SK-N-SH (cell line): ENCODE data around the gene PSENEN. TPM values are rescaled to one million over a fixed set of nuclear protein-coding genes. Genes with fewer than 3 reads are reported as not detected.

Experiments used
- CTCF ChIA-PET: fragments of 300-600, 350-600 bp; formaldehyde crosslinking; extraction: SDS; loops from one replicate; lab custom pipeline; 2021; lab: Yijun Ruan, JAX
- POLR2A ChIA-PET: fragments of 350-600 bp; sonication (Branson Sonifier 250); formaldehyde crosslinking; extraction: SDS; loops from one replicate; lab custom pipeline; 2020; ENCODE audit warnings: antibody characterized with exemption, inconsistent platforms; lab: Yijun Ruan, JAX
- DNase-seq: peaks from one replicate; pipeline ENCODE4 v3.0.0; 2012
- H2AFZ ChIP-seq: fragments of 200-600 bp; sonication (generic); 2 replicates; pipeline ENCODE4 v1.8.1; 2016; ENCODE audit warnings: antibody characterized with exemption, mild to moderate bottlenecking, low read depth
- H3F3A ChIP-seq: fragments of 200-600 bp; sonication (generic); replicated peaks from 2 replicates; pipeline ENCODE3; 2016; ENCODE audit warnings: antibody characterized with exemption, mild to moderate bottlenecking; ENCODE audit not compliant: insufficient read depth
- H3K27ac ChIP-seq, 2 experiments: fragments of 200-500 bp in 1 of 2; fragments of 200-600 bp in 1 of 2; sonication (Bioruptor generic) in 1 of 2; sonication (generic), shearing (Covaris generic) in 1 of 2; 2 replicates each; pipeline versions ENCODE4 v1.5.1 to v1.6.1; 2014 to 2016; ENCODE audit warnings: low read depth in 2 of 2, inconsistent platforms in 1 of 2, low read length in 1 of 2, mild to moderate bottlenecking in 1 of 2, mixed read lengths in 1 of 2
- H3K27me3 ChIP-seq: fragments of 200-600 bp; sonication (generic), shearing (Covaris generic); 2 replicates; pipeline ENCODE4 v1.6.1; 2016; ENCODE audit warnings: mixed run types; ENCODE audit not compliant: insufficient read depth
- H3K36me3 ChIP-seq, 2 experiments: fragments of 200-500 bp in 1 of 2; fragments of 200-600 bp in 1 of 2; sonication (Bioruptor generic) in 1 of 2; sonication (generic) in 1 of 2; replicated peaks in 1 of 2; 2 replicates each; pipeline versions ENCODE3 to v1.5.1; 2014 to 2016; ENCODE audit warnings: low read length in 1 of 2, mild to moderate bottlenecking in 1 of 2; ENCODE audit not compliant: insufficient read depth in 2 of 2, control insufficient read depth in 1 of 2
- H3K4me1 ChIP-seq, 2 experiments: fragments of 200-500 bp in 1 of 2; fragments of 200-600 bp in 1 of 2; sonication (Bioruptor generic) in 1 of 2; sonication (generic), shearing (Covaris generic) in 1 of 2; 2 replicates each; pipeline versions ENCODE4 v1.5.1 to v1.6.1; 2014 to 2016; ENCODE audit warnings: low read depth in 1 of 2, low read length in 1 of 2, mixed run types in 1 of 2; ENCODE audit not compliant: insufficient read depth in 2 of 2, control insufficient read depth in 1 of 2
- H3K4me2 ChIP-seq: fragments of 200-600 bp; sonication (generic), shearing (Covaris generic); 2 replicates; pipeline ENCODE4 v1.6.1; 2017; ENCODE audit warnings: mixed run types
- H3K4me3 ChIP-seq, 2 experiments: fragments of 200-500 bp in 1 of 2; fragments of 200-600 bp in 1 of 2; sonication (Bioruptor generic) in 1 of 2; sonication (generic), shearing (Covaris generic) in 1 of 2; 2 replicates each; pipeline versions ENCODE4 v1.5.1 to v1.8.1; 2014 to 2016; ENCODE audit warnings: low read depth in 2 of 2, inconsistent platforms in 1 of 2, low read length in 1 of 2, mild to moderate bottlenecking in 1 of 2, mixed read lengths in 1 of 2, moderate library complexity in 1 of 2
- H3K79me2 ChIP-seq: fragments of 200-600 bp; sonication (generic); 2 replicates; pipeline ENCODE4 v1.8.1; 2017; ENCODE audit warnings: mild to moderate bottlenecking; ENCODE audit not compliant: insufficient read depth
- H3K9ac ChIP-seq: fragments of 200-600 bp; sonication (generic); 2 replicates; pipeline ENCODE4 v1.6.1; 2017; ENCODE audit warnings: mixed run types
- H3K9me2 ChIP-seq: fragments of 200-600 bp; sonication (generic); 2 replicates; pipeline ENCODE4 v1.6.1; 2017; ENCODE audit warnings: mixed run types
- H3K9me3 ChIP-seq: fragments of 200-600 bp; sonication (generic); 2 replicates; pipeline ENCODE4 v1.6.1; 2017; ENCODE audit warnings: mixed run types, mild to moderate bottlenecking, moderate library complexity
- H4K20me1 ChIP-seq: fragments of 200-600 bp; sonication (generic); 2 replicates; pipeline ENCODE4 v1.6.1; 2017; ENCODE audit warnings: mild to moderate bottlenecking, mixed run types; ENCODE audit not compliant: insufficient read depth
- GABPA ChIP-seq: IDR thresholded peaks from 2 replicates; pipeline ENCODE4 v1.4.0; 2012; ENCODE audit warnings: low read depth, mild to moderate bottlenecking
- POLR2AphosphoS5 ChIP-seq: IDR thresholded peaks from 2 replicates; pipeline ENCODE4 v1.6.1; 2012; ENCODE audit warnings: low read depth, low read length
- RAD21 ChIP-seq: IDR thresholded peaks from 2 replicates; pipeline ENCODE4 v1.6.1; 2012; ENCODE audit warnings: mild to moderate bottlenecking, low read length
- RFX5 ChIP-seq: IDR thresholded peaks from 2 replicates; pipeline ENCODE4 v1.6.1; 2012; ENCODE audit warnings: mild to moderate bottlenecking, improper control_type of control experiment, low read length
- RXRA ChIP-seq: IDR thresholded peaks from 2 replicates; pipeline ENCODE4 v1.4.0; 2012; ENCODE audit warnings: low read depth, mild to moderate bottlenecking, borderline replicate concordance
- SIN3A ChIP-seq: IDR thresholded peaks from 2 replicates; pipeline ENCODE4 v1.6.1; 2012; ENCODE audit warnings: low read depth, mild to moderate bottlenecking, low read length, moderate library complexity, borderline replicate concordance
- TAF1 ChIP-seq: IDR thresholded peaks from 2 replicates; pipeline ENCODE4 v1.6.1; 2012; ENCODE audit warnings: low read depth, mild to moderate bottlenecking, low read length, moderate library complexity, borderline replicate concordance
- TEAD4 ChIP-seq: IDR thresholded peaks from 2 replicates; pipeline ENCODE4 v1.4.0; 2012; ENCODE audit warnings: mild to moderate bottlenecking, borderline replicate concordance; ENCODE audit not compliant: insufficient read depth
- WGBS: methylation state at CpG from one replicate; pipeline ENCODE4 v1.1.6; 2017; ENCODE audit warnings: low lambda C conversion rate; 5-methylcytosine and 5-hydroxymethylcytosine counted together
- polyA plus RNA-seq, 3 experiments: library from polyadenylated mRNA; depleted of rRNA; stranded (reverse); fragments of >200 nt; gene quantifications; 2 replicates each; pipeline ENCODE4 v1.2.3, GENCODE V29; 2012
- TF ChIP-seq, protein P1 (sequence below): IDR thresholded peaks from 2 replicates; pipeline ENCODE4 v1.4.0; 2012; ENCODE audit warnings: low read depth
- TF ChIP-seq, protein P2 (sequence below): fragments of 200-600 bp; sonication (generic); IDR thresholded peaks from 2 replicates; pipeline ENCODE4 v1.6.1; 2017; ENCODE audit warnings: antibody characterized with exemption, mild to moderate bottlenecking, moderate library complexity
- TF ChIP-seq, protein P3 (sequence below): fragments of 150-350 bp; IDR thresholded peaks from 2 replicates; pipeline ENCODE4 v1.6.1; 2017; ENCODE audit warnings: antibody characterized with exemption, low read length, low read depth, borderline replicate concordance

PSENEN gene
- polyA plus RNA-seq, 1 of the 3 experiments (the other 2 are of a cell fraction): 99.2 TPM

DNA sequence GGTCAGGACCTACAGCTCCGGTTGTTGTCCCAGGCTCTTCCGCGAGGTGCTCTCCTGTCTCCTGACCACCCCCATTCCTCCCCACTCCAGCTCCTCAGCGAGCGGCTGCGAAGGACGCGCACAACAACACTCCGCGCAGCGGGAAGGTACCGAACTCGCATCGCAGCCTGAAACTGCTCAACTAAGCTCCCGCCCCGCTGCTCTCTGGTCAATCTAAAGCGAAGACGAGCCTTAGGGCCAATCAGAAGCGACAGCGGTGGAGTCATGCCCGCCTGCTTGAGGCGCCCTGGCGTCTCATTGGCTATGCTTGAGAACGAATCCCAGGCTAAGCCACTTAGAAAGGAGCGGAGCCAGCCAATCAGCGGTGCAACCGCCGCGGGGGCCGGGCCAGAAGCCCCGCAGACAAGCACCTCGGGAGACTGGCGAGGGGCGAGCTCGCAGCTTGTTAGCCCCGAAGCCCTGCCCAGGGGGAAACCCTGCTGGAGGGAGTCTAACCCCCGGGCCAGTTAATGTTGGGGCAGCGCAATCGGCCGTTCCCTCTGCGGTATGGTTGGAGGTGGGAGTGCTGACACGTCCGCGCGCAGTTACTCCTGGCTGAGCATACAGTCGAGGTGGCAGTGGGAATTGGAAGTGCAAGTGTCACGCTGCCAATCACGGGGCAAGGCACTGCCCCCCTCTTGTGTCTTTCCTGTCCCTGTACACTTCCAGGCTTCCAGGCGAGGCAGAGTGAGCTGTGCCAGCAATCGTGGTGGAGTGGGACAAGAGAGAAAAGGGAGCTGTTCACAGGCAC lies 43.0 kb upstream of the PSENEN start (continued):
- TF ChIP-seq RFX5: peak; percentile 55; the same call in 1 of the 2 replicates
- no peak for TF ChIP-seq RAD21
- no peak for TF ChIP-seq RXRA

DNA sequence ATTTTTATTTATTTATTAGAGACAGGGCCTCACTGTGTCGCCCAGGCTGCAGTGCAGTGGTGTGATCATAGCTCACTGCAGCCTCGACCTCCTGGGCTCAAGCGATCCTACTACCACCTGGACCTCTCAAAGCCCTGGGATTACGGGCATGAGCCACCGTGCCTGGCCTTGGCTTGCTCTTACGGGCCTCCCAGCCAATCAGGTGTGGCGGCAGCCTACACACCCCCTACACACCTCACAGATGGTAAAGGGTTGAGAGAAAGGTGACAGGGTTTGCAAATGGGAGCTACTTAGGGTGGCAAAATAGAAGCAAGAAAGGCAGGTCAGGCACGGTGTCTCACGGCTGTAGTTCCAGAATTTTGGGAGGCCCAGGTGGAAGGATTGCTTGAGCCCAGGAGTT lies 42.1 kb upstream of the PSENEN start:
- Histone ChIP-seq H3K79me2 (no peaks in the 10 kb centered on the region), H3K4me2 (no peak overlapping the region), H3K27ac (no peak overlapping the region), H2AFZ (no peak overlapping the region), H3K4me1 (no peaks in the 10 kb centered on the region; a peak in 1 of 4 replicates), H3K4me3 (no peak overlapping the region), H3F3A (no peaks in the 10 kb centered on the region), H3K9me2 (no peaks in the 10 kb centered on the region), H3K27me3 (0 out of 2 replicates have a peak, but pooled peaks cover 7% of the 10 kb centered on the region), H3K36me3 (no peaks in the 10 kb centered on the region), H3K9ac (no peak overlapping the region), H3K9me3 (no peaks in the 10 kb centered on the region), H4K20me1 (no peaks in the 10 kb centered on the region)
- TF ChIP-seq POLR2AphosphoS5 (no peak), TAF1 (no peak), TEAD4 (no peak), SIN3A (no peak), GABPA (no peak)
- TF ChIP-seq, protein P1, sequence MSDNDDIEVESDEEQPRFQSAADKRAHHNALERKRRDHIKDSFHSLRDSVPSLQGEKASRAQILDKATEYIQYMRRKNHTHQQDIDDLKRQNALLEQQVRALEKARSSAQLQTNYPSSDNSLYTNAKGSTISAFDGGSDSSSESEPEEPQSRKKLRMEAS: no peak
- TF ChIP-seq, protein P2, sequence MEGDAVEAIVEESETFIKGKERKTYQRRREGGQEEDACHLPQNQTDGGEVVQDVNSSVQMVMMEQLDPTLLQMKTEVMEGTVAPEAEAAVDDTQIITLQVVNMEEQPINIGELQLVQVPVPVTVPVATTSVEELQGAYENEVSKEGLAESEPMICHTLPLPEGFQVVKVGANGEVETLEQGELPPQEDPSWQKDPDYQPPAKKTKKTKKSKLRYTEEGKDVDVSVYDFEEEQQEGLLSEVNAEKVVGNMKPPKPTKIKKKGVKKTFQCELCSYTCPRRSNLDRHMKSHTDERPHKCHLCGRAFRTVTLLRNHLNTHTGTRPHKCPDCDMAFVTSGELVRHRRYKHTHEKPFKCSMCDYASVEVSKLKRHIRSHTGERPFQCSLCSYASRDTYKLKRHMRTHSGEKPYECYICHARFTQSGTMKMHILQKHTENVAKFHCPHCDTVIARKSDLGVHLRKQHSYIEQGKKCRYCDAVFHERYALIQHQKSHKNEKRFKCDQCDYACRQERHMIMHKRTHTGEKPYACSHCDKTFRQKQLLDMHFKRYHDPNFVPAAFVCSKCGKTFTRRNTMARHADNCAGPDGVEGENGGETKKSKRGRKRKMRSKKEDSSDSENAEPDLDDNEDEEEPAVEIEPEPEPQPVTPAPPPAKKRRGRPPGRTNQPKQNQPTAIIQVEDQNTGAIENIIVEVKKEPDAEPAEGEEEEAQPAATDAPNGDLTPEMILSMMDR: no peak
- TF ChIP-seq, protein P3, sequence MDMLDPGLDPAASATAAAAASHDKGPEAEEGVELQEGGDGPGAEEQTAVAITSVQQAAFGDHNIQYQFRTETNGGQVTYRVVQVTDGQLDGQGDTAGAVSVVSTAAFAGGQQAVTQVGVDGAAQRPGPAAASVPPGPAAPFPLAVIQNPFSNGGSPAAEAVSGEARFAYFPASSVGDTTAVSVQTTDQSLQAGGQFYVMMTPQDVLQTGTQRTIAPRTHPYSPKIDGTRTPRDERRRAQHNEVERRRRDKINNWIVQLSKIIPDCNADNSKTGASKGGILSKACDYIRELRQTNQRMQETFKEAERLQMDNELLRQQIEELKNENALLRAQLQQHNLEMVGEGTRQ: no peak
- peak; percentile 40 for DNase-seq
- ChIA-PET POLR2A (interaction anchor here (0.6 to 1.6 kb wide), 3 partner anchors 9 to 55 kb away, joined by 3 to 7 read pairs (median 5); partner anchors contain the start of gene COX6B1), CTCF (interaction anchor here (1.0 to 4.1 kb wide), 6 partner anchors 8 to 155 kb away, joined by 3 to 33 read pairs (median 5); partner anchors contain the start of gene HAUS5)
- WGBS: 47% methylated on average over 9 of the region's 9 CpGs
